H1 (cell line): ENCODE data around the gene PSMG2. TPM values are rescaled to one million over a fixed set of nuclear protein-coding genes. Genes with fewer than 3 reads are reported as not detected.
"Not testable (repeated sequence)": the region's sequence is repeated elsewhere in the genome, so short reads cannot be mapped to it uniquely, and the experiment has no call there.

Experiments
- CTCF ChIA-PET: fragments of 300-600 bp; sonication (Branson Sonifier 250); formaldehyde crosslinking; loops from one replicate; lab custom pipeline; 2021; ENCODE audit not compliant: partially characterized antibody; lab: Charles Lee
- POLR2A ChIA-PET: fragments of 300-600 bp; sonication (Branson Sonifier 250); formaldehyde crosslinking; loops from one replicate; lab custom pipeline; 2021; ENCODE audit warnings: inconsistent platforms; ENCODE audit not compliant: partially characterized antibody; lab: Charles Lee
- DNase-seq, 2 experiments: peaks; one replicate each; pipeline versions ENCODE4 v3.0.0 to v3.0.0-alpha.2; 2010 to 2022; ENCODE audit warnings: low spot score in 2 of 2, low read depth in 1 of 2, mixed read lengths in 1 of 2
- FAIRE-seq: peaks from 2 replicates; lab custom pipeline; 2011; peaks lifted over from hg19 to GRCh38; lab: Jason Lieb, UNC
- H2AFZ ChIP-seq: 2 replicates; pipeline ENCODE4 v1.8.1; 2012; ENCODE audit warnings: low read length, inconsistent platforms
- H2AK5ac ChIP-seq: 2 replicates; pipeline ENCODE4 v1.6.1; 2013; ENCODE audit warnings: low read depth, low read length
- H2BK120ac ChIP-seq: replicated peaks from 2 replicates; pipeline ENCODE3; 2013; ENCODE audit warnings: low read depth, low read length, inconsistent platforms
- H2BK12ac ChIP-seq: 2 replicates; pipeline ENCODE4 v1.6.1; 2013; ENCODE audit warnings: low read depth, low read length
- H2BK15ac ChIP-seq: 2 replicates; pipeline ENCODE4 v1.6.1; 2013; ENCODE audit warnings: low read length
- H2BK20ac ChIP-seq: 2 replicates; pipeline ENCODE4 v1.6.1; 2013; ENCODE audit warnings: low read length
- H2BK5ac ChIP-seq: 2 replicates; pipeline ENCODE4 v1.6.1; 2013; ENCODE audit warnings: low read depth, low read length
- H3K14ac ChIP-seq: 2 replicates; pipeline ENCODE4 v1.6.1; 2013; ENCODE audit warnings: inconsistent platforms; ENCODE audit not compliant: insufficient read length
- H3K18ac ChIP-seq: 2 replicates; pipeline ENCODE4 v1.6.1; 2013; ENCODE audit warnings: low read length; ENCODE audit errors: extremely low read depth
- H3K23ac ChIP-seq: 2 replicates; pipeline ENCODE4 v1.6.1; 2013; ENCODE audit warnings: inconsistent platforms; ENCODE audit not compliant: insufficient read length
- H3K23me2 ChIP-seq: 2 replicates; pipeline ENCODE4 v1.6.1; 2013; ENCODE audit warnings: low read depth, low read length
- H3K27ac ChIP-seq: 2 replicates; pipeline ENCODE4 v1.6.1; 2011; ENCODE audit warnings: low read depth, low read length, inconsistent platforms
- H3K27me3 ChIP-seq, 4 experiments: replicated peaks in 1 of 4; 1 replicate in 1 of 4; 2 replicates in 3 of 4; pipeline versions ENCODE4 v1.6.1 to v1.8.1; 2011 to 2013; ENCODE audit warnings: low read length in 3 of 4, mild to moderate bottlenecking in 3 of 4, inconsistent platforms in 2 of 4, mixed read lengths in 2 of 4, moderate library complexity in 1 of 4; ENCODE audit not compliant: control insufficient read depth in 3 of 4, insufficient read depth in 3 of 4; ENCODE audit errors: extremely low read depth in 1 of 4
- H3K36me3 ChIP-seq, 4 experiments: 2 replicates each; pipeline versions ENCODE4 v1.6.1 to v1.8.1; 2011 to 2013; ENCODE audit warnings: mild to moderate bottlenecking in 4 of 4, low read length in 3 of 4, moderate library complexity in 2 of 4, control low read depth in 1 of 4, inconsistent platforms in 1 of 4; ENCODE audit not compliant: insufficient read depth in 4 of 4, control insufficient read depth in 2 of 4
- H3K4ac ChIP-seq: replicated peaks from 2 replicates; pipeline ENCODE3; 2013; ENCODE audit warnings: low read length, low read depth, mixed read lengths, inconsistent platforms; ENCODE audit not compliant: insufficient read length
- H3K4me1 ChIP-seq, 4 experiments: replicated peaks in 1 of 4; 1 replicate in 1 of 4; 2 replicates in 3 of 4; pipeline versions ENCODE4 v1.6.1 to v1.8.1; 2011 to 2013; ENCODE audit warnings: low read length in 3 of 4, inconsistent platforms in 2 of 4, mixed read lengths in 1 of 4; ENCODE audit not compliant: insufficient read depth in 4 of 4, control insufficient read depth in 3 of 4
- H3K4me2 ChIP-seq, 2 experiments: 2 replicates each; pipeline versions ENCODE4 v1.6.1 to v1.8.1; 2011 to 2013; ENCODE audit warnings: low read depth in 2 of 2, low read length in 2 of 2, control low read depth in 1 of 2, inconsistent platforms in 1 of 2, mild to moderate bottlenecking in 1 of 2; ENCODE audit not compliant: insufficient read depth in 1 of 2
- H3K4me3 ChIP-seq, 4 experiments: fragments of 200-600, 300-600 bp in 1 of 4; sonication (generic), shearing (Covaris generic), sonication (Bioruptor Twin) in 1 of 4; 2 replicates each; pipeline versions ENCODE4 v1.5.1 to v1.8.1; 2011 to 2016; ENCODE audit warnings: low read length in 4 of 4, low read depth in 3 of 4, control low read depth in 2 of 4, inconsistent platforms in 2 of 4, mild to moderate bottlenecking in 2 of 4, mixed read lengths in 1 of 4, moderate library complexity in 1 of 4; ENCODE audit not compliant: insufficient read depth in 2 of 4; ENCODE audit errors: extremely low read depth in 1 of 4
- H3K56ac ChIP-seq: replicated peaks from 2 replicates; pipeline ENCODE3; 2013; ENCODE audit warnings: low read depth, mild to moderate bottlenecking, mixed read lengths, low read length, inconsistent platforms; ENCODE audit not compliant: insufficient read length
- H3K79me1 ChIP-seq: 2 replicates; pipeline ENCODE4 v1.6.1; 2013; ENCODE audit warnings: low read depth, low read length, control low read depth
- H3K79me2 ChIP-seq, 2 experiments: 2 replicates each; pipeline versions ENCODE4 v1.6.1 to v1.8.1; 2012 to 2013; ENCODE audit warnings: low read length in 2 of 2, mild to moderate bottlenecking in 2 of 2, inconsistent platforms in 1 of 2; ENCODE audit not compliant: insufficient read depth in 2 of 2, control insufficient read depth in 1 of 2
- H3K9ac ChIP-seq, 4 experiments: replicated peaks in 1 of 4; 1 replicate in 1 of 4; 2 replicates in 3 of 4; pipeline versions ENCODE4 v1.6.1 to v1.8.1; 2011 to 2013; ENCODE audit warnings: low read depth in 3 of 4, low read length in 3 of 4, control low read depth in 2 of 4, mild to moderate bottlenecking in 2 of 4, moderate library complexity in 2 of 4, inconsistent platforms in 1 of 4; ENCODE audit errors: extremely low read depth in 1 of 4
- H3K9me3 ChIP-seq, 2 experiments: 2 replicates each; pipeline versions ENCODE4 v1.6.1 to v1.8.1; 2012 to 2013; ENCODE audit warnings: mild to moderate bottlenecking in 2 of 2, moderate library complexity in 2 of 2, control low read depth in 1 of 2, inconsistent platforms in 1 of 2, low read depth in 1 of 2, low read length in 1 of 2, mixed read lengths in 1 of 2; ENCODE audit not compliant: insufficient read depth in 2 of 2
- H4K20me1 ChIP-seq, 2 experiments: replicated peaks in 1 of 2; 2 replicates each; pipeline versions ENCODE3 to v1.8.1; 2011 to 2013; ENCODE audit warnings: inconsistent platforms in 2 of 2, low read length in 2 of 2, mild to moderate bottlenecking in 1 of 2; ENCODE audit not compliant: insufficient read depth in 2 of 2, control insufficient read depth in 1 of 2
- H4K5ac ChIP-seq: 2 replicates; pipeline ENCODE4 v1.6.1; 2013; ENCODE audit warnings: low read length, low read depth, mixed read lengths, inconsistent platforms; ENCODE audit not compliant: insufficient read length
- H4K8ac ChIP-seq: 2 replicates; pipeline ENCODE4 v1.8.0; 2013; ENCODE audit warnings: mild to moderate bottlenecking, moderate library complexity, low read length, inconsistent platforms; ENCODE audit not compliant: insufficient read depth; ENCODE audit errors: extremely low read depth
- H4K91ac ChIP-seq: replicated peaks from 2 replicates; pipeline ENCODE3; 2013; ENCODE audit warnings: low read length, mixed read lengths, inconsistent platforms; ENCODE audit not compliant: insufficient read length
- SP1 ChIP-seq: IDR thresholded peaks from 2 replicates; pipeline ENCODE4 v1.6.1; 2011; ENCODE audit warnings: low read depth, low read length
- whole genome bisulfite sequencing, 2 experiments: shearing (Covaris generic) in 1 of 2; methylation state at CpG; one replicate each; pipeline versions ENCODE4 v1.1.6 to v1.1.7; 2013 to 2015; ENCODE audit warnings: low lambda C conversion rate in 2 of 2, mixed read lengths in 2 of 2, inconsistent platforms in 1 of 2, low coverage in 1 of 2, missing lambda C conversion rate in 1 of 2; ENCODE audit not compliant: insufficient replicate concordance in 2 of 2, insufficient coverage in 1 of 2, insufficient read length in 1 of 2; ENCODE audit errors: extremely low coverage in 1 of 2, missing lambda C conversion rate in 1 of 2; 5-methylcytosine and 5-hydroxymethylcytosine counted together
- polyA plus RNA-seq, 7 experiments: library from polyadenylated mRNA; depleted of rRNA in 3 of 7; stranded (reverse) in 5 of 7; unstranded in 2 of 7; fragments of >200 nt in 5 of 7; fragments of 200-250 nt in 2 of 7; gene quantifications; 1 replicate in 5 of 7; 2 replicates in 1 of 7; 4 replicates in 1 of 7; pipeline versions ENCODE4 v1.2.1 to v1.2.3, GENCODE V29; 2011 to 2013; ENCODE audit warnings: missing spikeins in 2 of 7, mixed read lengths in 2 of 7
- total RNA-seq: library from RNA; stranded (reverse); fragmentation: NEBNext Ultra II Directional; extraction: Animal tissue kit (Norgen Biotek cat#: 25700); gene quantifications from 2 replicates; pipeline ENCODE4 v1.2.1, GENCODE V29; 2021

The PSMG2 gene
- total and polyA plus RNA-seq, 2 of the 8 experiments (the other 6 are each of a cell fraction or from before 2014, with no cell fraction given), result 52.9 to 79.3 TPM

- no peak overlapping the region for H3K4ac ChIP-seq
- no peak overlapping the region for H3K14ac ChIP-seq
- H3K79me1 ChIP-seq, result no peaks in the 10 kb centered on the region
- no peak for FAIRE-seq
- H3K27me3 ChIP-seq, result no peaks in the 10 kb centered on the region
- H3K4me1 ChIP-seq, result no peaks in the 10 kb centered on the region
- no peak overlapping the region for H3K27ac ChIP-seq
- no peak overlapping the region for H2BK15ac ChIP-seq
- CTCF ChIA-PET, result no interaction called here
- H3K36me3 ChIP-seq, result no peaks in the 10 kb centered on the region
- H2BK20ac ChIP-seq, result no peak overlapping the region
- no peak overlapping the region for H2BK120ac ChIP-seq
- H3K4me2 ChIP-seq, result no peak overlapping the region
- TF ChIP-seq SP1, result no peak
- no peaks in the 10 kb centered on the region for H3K23me2 ChIP-seq
- H3K56ac ChIP-seq, result no peak overlapping the region
- no peak overlapping the region for H3K9ac ChIP-seq
- H2AFZ ChIP-seq, result no peak overlapping the region
- no peak overlapping the region for H3K23ac ChIP-seq
- no peak overlapping the region for H4K91ac ChIP-seq
- WGBS, 2 experiments, result 94% methylated on average over 6 of the region's 6 CpGs; no CpG with 5 or more reads in 1 of the 2 experiments
- no peak overlapping the region for H2BK12ac ChIP-seq
- H4K5ac ChIP-seq, result no peak overlapping the region
- no peak overlapping the region for H3K4me3 ChIP-seq
- H4K20me1 ChIP-seq, result peaks cover 0 to 1% of the 10 kb centered on the region in 2 experiments
- no peaks in the 10 kb centered on the region for H3K9me3 ChIP-seq
- no peak overlapping the region for H3K18ac ChIP-seq
- POLR2A ChIA-PET, result no interaction called here
- no peak for DNase-seq
- H3K79me2 ChIP-seq, result no peaks in the 10 kb centered on the region
- no peak overlapping the region for H4K8ac ChIP-seq
- no peak overlapping the region for H2BK5ac ChIP-seq
- no peak overlapping the region for H2AK5ac ChIP-seq
Observed at GRCh38 chr18:12754511-12754910, 51.7 kb downstream of the PSMG2 start.

GRCh38 chr18:12755606-12756005 lies 52.8 kb downstream of the PSMG2 start:
- H4K8ac ChIP-seq, H3K14ac ChIP-seq, H4K20me1 ChIP-seq, H2AFZ ChIP-seq, POLR2A ChIA-PET, H2BK12ac ChIP-seq, H3K27ac ChIP-seq, H3K18ac ChIP-seq, H3K9ac ChIP-seq, H2BK20ac ChIP-seq, H4K91ac ChIP-seq, H3K4me2 ChIP-seq, H2AK5ac ChIP-seq, FAIRE-seq, H3K4me1 ChIP-seq, H3K23ac ChIP-seq, H2BK120ac ChIP-seq, H3K4ac ChIP-seq, H2BK5ac ChIP-seq, H3K27me3 ChIP-seq, H3K4me3 ChIP-seq, H3K79me1 ChIP-seq, H4K5ac ChIP-seq, H3K36me3 ChIP-seq, H3K79me2 ChIP-seq, H2BK15ac ChIP-seq, CTCF ChIA-PET, H3K56ac ChIP-seq, DNase-seq, H3K23me2 ChIP-seq, H3K9me3 ChIP-seq: not testable (repeated sequence)
- WGBS, 2 experiments, result 93% methylated on average over 4 of the region's 6 CpGs; no CpG with 5 or more reads in 1 of the 2 experiments
